ENCODE results near the gene NAGS. TPM values are rescaled to one million over a fixed set of nuclear protein-coding genes. Genes with fewer than 3 reads are reported as not detected.

NAGS gene
- total RNA-seq, 1 donor from 2014 or later, result 0.40 TPM

GRCh38 chr17:43986225-43986981, 18.0 kb upstream of the NAGS start:
- no peaks in the 10 kb centered on the region for H3K4me1 Mint-ChIP-seq (ENCODE audit: low read depth)
- no peaks in the 10 kb centered on the region for H3K36me3 Mint-ChIP-seq (ENCODE audit: low read depth)
- no peaks in the 10 kb centered on the region for H3K9me3 Mint-ChIP-seq (ENCODE audit: low read depth)
- TF ChIP-seq, protein P1, sequence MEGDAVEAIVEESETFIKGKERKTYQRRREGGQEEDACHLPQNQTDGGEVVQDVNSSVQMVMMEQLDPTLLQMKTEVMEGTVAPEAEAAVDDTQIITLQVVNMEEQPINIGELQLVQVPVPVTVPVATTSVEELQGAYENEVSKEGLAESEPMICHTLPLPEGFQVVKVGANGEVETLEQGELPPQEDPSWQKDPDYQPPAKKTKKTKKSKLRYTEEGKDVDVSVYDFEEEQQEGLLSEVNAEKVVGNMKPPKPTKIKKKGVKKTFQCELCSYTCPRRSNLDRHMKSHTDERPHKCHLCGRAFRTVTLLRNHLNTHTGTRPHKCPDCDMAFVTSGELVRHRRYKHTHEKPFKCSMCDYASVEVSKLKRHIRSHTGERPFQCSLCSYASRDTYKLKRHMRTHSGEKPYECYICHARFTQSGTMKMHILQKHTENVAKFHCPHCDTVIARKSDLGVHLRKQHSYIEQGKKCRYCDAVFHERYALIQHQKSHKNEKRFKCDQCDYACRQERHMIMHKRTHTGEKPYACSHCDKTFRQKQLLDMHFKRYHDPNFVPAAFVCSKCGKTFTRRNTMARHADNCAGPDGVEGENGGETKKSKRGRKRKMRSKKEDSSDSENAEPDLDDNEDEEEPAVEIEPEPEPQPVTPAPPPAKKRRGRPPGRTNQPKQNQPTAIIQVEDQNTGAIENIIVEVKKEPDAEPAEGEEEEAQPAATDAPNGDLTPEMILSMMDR (IDR thresholded peaks at IDR 0.05), result no peak
- no peak overlapping the region for H3K27ac Mint-ChIP-seq (ENCODE audit: unreplicated experiment)
- peak; percentile 28 for DNase-seq (ENCODE audit: low spot score)
- H3K27me3 Mint-ChIP-seq (ENCODE audit: low read depth), result peaks cover 27% of the 10 kb centered on the region
- H3K4me3 Mint-ChIP-seq (ENCODE audit: unreplicated experiment), result no peak overlapping the region

GRCh38 chr17:43987131-43988021, 17.0 kb upstream of the NAGS start:
- Mint-ChIP-seq H3K4me3 (ENCODE audit: unreplicated experiment) (no peak overlapping the region), H3K4me1 (ENCODE audit: low read depth) (no peaks in the 10 kb centered on the region), H3K27me3 (ENCODE audit: low read depth) (peaks cover 18% of the 10 kb centered on the region), H3K27ac (ENCODE audit: unreplicated experiment) (no peak overlapping the region), H3K9me3 (ENCODE audit: low read depth) (no peaks in the 10 kb centered on the region), H3K36me3 (ENCODE audit: low read depth) (no peaks in the 10 kb centered on the region)
- peak; percentile 40 for DNase-seq (ENCODE audit: low spot score)
- TF ChIP-seq, protein P1 (IDR thresholded peaks at IDR 0.05), result no peak

DNA sequence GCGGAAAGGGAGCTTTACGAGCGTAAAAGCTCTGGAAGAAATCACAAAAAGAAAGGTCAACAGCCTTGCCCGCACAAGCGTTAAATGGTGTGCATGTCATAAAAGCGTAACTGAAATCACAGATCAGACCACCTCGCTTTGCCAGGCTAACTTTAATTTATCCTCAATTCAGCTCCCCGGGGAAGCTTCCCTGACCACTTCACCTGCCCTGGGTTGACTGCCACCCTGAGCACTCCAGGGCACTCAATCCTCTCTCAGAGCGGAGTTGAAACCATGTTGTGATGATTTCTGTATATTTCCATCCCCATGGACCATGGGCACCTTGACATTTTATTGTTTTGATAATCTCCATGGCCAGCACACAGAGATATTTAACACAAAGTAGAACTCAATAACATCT, 16.1 kb upstream of the NAGS start:
- TF ChIP-seq, protein P1 (IDR thresholded peaks at IDR 0.05), result no peak
- Mint-ChIP-seq H3K27me3 (ENCODE audit: low read depth) (peaks cover 10% of the 10 kb centered on the region), H3K27ac (ENCODE audit: unreplicated experiment) (no peak overlapping the region), H3K36me3 (ENCODE audit: low read depth) (no peaks in the 10 kb centered on the region), H3K4me1 (ENCODE audit: low read depth) (no peaks in the 10 kb centered on the region), H3K9me3 (ENCODE audit: low read depth) (no peaks in the 10 kb centered on the region), H3K4me3 (ENCODE audit: unreplicated experiment) (no peak overlapping the region)
- DNase-seq (ENCODE audit: low spot score), result peak; percentile 28

- Mint-ChIP-seq H3K27ac (ENCODE audit: unreplicated experiment) (no peak overlapping the region), H3K4me1 (ENCODE audit: low read depth) (no peaks in the 10 kb centered on the region), H3K27me3 (ENCODE audit: low read depth) (peaks cover 12% of the 10 kb centered on the region), H3K36me3 (ENCODE audit: low read depth) (no peaks in the 10 kb centered on the region), H3K4me3 (ENCODE audit: unreplicated experiment) (no peak overlapping the region), H3K9me3 (ENCODE audit: low read depth) (no peaks in the 10 kb centered on the region)
- DNase-seq (ENCODE audit: low spot score), result peak; percentile 36
- TF ChIP-seq, protein P1 (IDR thresholded peaks at IDR 0.05), result no peak
Observed at GRCh38 chr17:43992641-43993040, 11.8 kb upstream of the NAGS start.

Data from chondrocyte (in vitro differentiated cells).